Cardiac muscle cell (in vitro differentiated cells and primary cell): Measurements from ENCODE around the gene TFB2M. TPM values are rescaled to one million over a fixed set of nuclear protein-coding genes. Genes with fewer than 3 reads are reported as not detected.
"Not testable (repeated sequence)": the region's sequence is repeated elsewhere in the genome, so short reads cannot be mapped to it uniquely, and the experiment has no call there.

Experiments used
- DNase-seq, 2 donors: peaks; one replicate each; pipeline versions ENCODE4 v3.0.0 to v3.0.0-alpha.2; 2010 to 2017; ENCODE audit warnings: low read depth in 1 of 2, low spot score in 1 of 2
- H3K27ac ChIP-seq: fragments of 200-600 bp; sonication (generic); 2 replicates; pipeline ENCODE4 v1.5.1; 2016
- H3K27me3 ChIP-seq: fragments of 200-600 bp; sonication (generic); 2 replicates; pipeline ENCODE4 v1.6.0; 2016; ENCODE audit warnings: control low read depth
- H3K36me3 ChIP-seq: fragments of 200-600 bp; sonication (generic); 2 replicates; pipeline ENCODE4 v1.5.1; 2016; ENCODE audit warnings: control low read depth
- H3K4me1 ChIP-seq: fragments of 200-600 bp; sonication (generic); 2 replicates; pipeline ENCODE4 v1.8.1; 2017; ENCODE audit warnings: low read depth, mild to moderate bottlenecking, mixed run types
- H3K4me3 ChIP-seq: fragments of 200-600 bp; sonication (generic); 2 replicates; pipeline ENCODE4 v1.5.1; 2016; ENCODE audit warnings: mild to moderate bottlenecking
- H3K9me3 ChIP-seq: fragments of 200-600 bp; sonication (generic); 2 replicates; pipeline ENCODE4 v1.5.1; 2017; ENCODE audit warnings: low read depth, mild to moderate bottlenecking, control low read depth
- CTCF ChIP-seq: IDR thresholded peaks from 2 replicates; pipeline ENCODE4 v1.5.1; 2012; ENCODE audit warnings: low read depth, mild to moderate bottlenecking, low read length
- polyA plus RNA-seq: library from polyadenylated mRNA; unstranded; fragments of >200 nt; fragmentation: Nextera tagmentation; extraction: Ambion mirVana; gene quantifications from 2 replicates; pipeline ENCODE4 v1.2.1, GENCODE V29; 2016
- total RNA-seq: library from RNA; depleted of rRNA; stranded (reverse); fragments of >200 nt; gene quantifications from 2 replicates; pipeline ENCODE4 v1.2.3, GENCODE V29; 2016

The TFB2M gene
- total and polyA plus RNA-seq, 2 experiments from 2014 or later, result 7.3 to 9.4 TPM

- Histone ChIP-seq H3K27me3 (no peaks in the 10 kb centered on the region), H3K27ac (no peak overlapping the region), H3K9me3 (no peaks in the 10 kb centered on the region), H3K4me3 (no peak overlapping the region), H3K4me1 (no peaks in the 10 kb centered on the region), H3K36me3 (peaks cover 5% of the 10 kb centered on the region)
- DNase-seq, result peak in 1 of 2 donors; percentile 97
- no peak for TF ChIP-seq CTCF
These were observed 26.6 kb upstream of the TFB2M start for GRCh38 chr1:246592695-246593094.

GRCh38 chr1:246591958-246592357 is 25.9 kb upstream of the TFB2M start:
- Histone ChIP-seq H3K4me3 (no peak overlapping the region), H3K36me3 (peaks cover 5% of the 10 kb centered on the region), H3K4me1 (no peaks in the 10 kb centered on the region), H3K27me3 (no peaks in the 10 kb centered on the region), H3K9me3 (no peaks in the 10 kb centered on the region), H3K27ac (no peak overlapping the region)
- no peak for TF ChIP-seq CTCF
- DNase-seq, result no peak

- no peaks in the 10 kb centered on the region for H3K9me3 ChIP-seq
- TF ChIP-seq CTCF, result no peak
These were observed 25.4 kb upstream of the TFB2M start for GRCh38 chr1:246591504-246591903.

GRCh38 chr1:246591047-246591446 is 25.0 kb upstream of the TFB2M start:
- Histone ChIP-seq H3K9me3 (no peaks in the 10 kb centered on the region), H3K36me3 (peaks cover 5% of the 10 kb centered on the region), H3K4me3 (no peak overlapping the region), H3K4me1 (no peaks in the 10 kb centered on the region), H3K27ac (no peak overlapping the region), H3K27me3 (no peaks in the 10 kb centered on the region)
- TF ChIP-seq CTCF, result no peak
- no peak for DNase-seq

More at GRCh38 chr1:246591504-246591903, 25.4 kb upstream of the TFB2M start:
- Histone ChIP-seq H3K36me3 (peaks cover 5% of the 10 kb centered on the region), H3K27ac (no peak overlapping the region), H3K27me3 (no peaks in the 10 kb centered on the region), H3K4me3 (no peak overlapping the region), H3K4me1 (no peaks in the 10 kb centered on the region)
- no peak for DNase-seq

- H3K36me3 ChIP-seq, H3K4me3 ChIP-seq, H3K27me3 ChIP-seq, H3K27ac ChIP-seq, H3K4me1 ChIP-seq, H3K9me3 ChIP-seq, DNase-seq: not testable (repeated sequence)
These were observed 23.9 kb upstream of the TFB2M start for GRCh38 chr1:246589919-246590318.

- H3K4me1 ChIP-seq, result peaks cover 3% of the 10 kb centered on the region
- no peak for DNase-seq
- no peak overlapping the region for H3K27ac ChIP-seq
- H3K36me3 ChIP-seq, result peaks cover 5% of the 10 kb centered on the region
- no peak overlapping the region for H3K4me3 ChIP-seq
- H3K27me3 ChIP-seq, result no peaks in the 10 kb centered on the region
- TF ChIP-seq CTCF, result no peak
- no peaks in the 10 kb centered on the region for H3K9me3 ChIP-seq
These were observed 22.2 kb upstream of the TFB2M start for GRCh38 chr1:246588159-246588721.
